ENCODE data around the gene CHST2.
"Not testable (repeated sequence)": the region's sequence is repeated elsewhere in the genome, so short reads cannot be mapped to it uniquely, and the experiment has no call there.

The CHST2 gene, protein sequence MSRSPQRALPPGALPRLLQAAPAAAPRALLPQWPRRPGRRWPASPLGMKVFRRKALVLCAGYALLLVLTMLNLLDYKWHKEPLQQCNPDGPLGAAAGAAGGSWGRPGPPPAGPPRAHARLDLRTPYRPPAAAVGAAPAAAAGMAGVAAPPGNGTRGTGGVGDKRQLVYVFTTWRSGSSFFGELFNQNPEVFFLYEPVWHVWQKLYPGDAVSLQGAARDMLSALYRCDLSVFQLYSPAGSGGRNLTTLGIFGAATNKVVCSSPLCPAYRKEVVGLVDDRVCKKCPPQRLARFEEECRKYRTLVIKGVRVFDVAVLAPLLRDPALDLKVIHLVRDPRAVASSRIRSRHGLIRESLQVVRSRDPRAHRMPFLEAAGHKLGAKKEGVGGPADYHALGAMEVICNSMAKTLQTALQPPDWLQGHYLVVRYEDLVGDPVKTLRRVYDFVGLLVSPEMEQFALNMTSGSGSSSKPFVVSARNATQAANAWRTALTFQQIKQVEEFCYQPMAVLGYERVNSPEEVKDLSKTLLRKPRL

DNA sequence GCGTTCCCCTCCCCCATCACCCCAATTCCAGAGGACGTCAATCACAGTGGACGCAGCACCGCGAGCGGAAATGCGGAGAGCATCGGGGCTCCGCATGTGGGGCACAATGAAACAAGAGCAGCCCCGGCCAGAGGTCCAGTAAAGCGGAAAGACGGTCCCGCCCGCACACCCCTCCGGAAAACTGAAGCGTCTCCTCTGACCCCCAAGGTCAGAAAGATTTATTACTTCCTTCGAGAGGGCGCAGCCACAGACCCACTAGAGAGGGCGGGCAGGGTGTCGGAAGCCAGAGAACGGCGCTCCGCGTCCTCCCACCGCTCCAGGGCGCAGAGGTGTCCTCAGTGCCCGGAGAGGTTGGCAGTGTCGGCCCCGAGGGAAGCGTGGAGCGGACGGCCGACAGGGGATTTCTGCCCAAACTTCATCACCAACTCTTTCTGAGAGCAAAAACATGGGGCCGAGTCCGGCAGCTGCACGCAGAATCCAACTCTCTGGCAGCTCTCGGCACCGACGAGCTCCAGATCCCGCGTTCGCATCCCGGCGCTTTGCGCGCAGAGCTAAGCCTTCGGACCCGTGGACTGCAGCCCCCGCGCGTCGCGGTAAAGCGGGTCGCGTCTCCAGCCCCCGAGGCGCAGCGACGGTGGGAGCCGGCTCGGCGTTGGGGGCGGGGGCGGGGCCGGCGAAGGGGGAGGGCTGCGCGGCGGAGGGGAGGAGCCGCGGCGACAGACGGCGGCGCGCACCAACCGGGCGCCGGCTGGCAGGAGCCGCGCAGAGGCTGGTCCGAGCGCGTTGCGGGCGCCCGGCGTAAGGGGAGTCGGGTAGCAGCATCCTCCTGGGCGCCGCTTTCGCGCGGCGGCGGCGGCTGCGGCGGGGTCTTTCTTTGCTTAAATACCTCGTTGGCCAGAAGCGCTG, at the start of gene CHST2:
CHST2 (plus strand) TSS at position 763 of the 906 bp plus-strand sequence. CDS start 1,046 bp downstream, outside the sequence.
- peak; percentile 66 to 73 for DNase-seq

DNA sequence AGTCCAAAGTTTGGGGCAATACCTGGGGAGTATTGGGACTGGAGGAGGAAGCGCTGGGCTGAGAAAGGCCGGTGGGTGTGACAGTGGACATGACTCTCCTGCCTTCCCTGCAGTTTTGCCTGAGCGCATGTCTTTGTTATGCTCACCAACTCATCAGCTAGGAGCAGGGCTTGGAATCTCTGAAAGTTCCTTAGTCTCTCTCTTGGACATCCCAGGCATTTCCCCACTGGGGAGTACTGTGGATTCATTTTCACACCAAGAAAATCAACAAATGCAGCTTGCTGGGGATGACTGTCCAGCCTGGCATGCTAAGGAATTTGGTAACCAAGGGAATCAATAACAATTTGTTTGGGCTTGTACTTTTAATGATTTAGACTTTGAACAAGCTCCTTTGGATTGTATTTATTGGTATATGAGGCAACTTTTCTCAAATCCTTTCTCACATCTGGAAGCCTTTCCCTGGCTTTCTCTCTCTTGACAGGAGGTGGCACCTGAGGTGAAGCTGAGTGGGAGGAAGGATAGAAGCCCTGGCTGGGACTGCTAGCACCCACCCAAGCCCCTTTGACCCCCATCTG, 48.5 kb upstream of the CHST2 start:
- no peak for DNase-seq

DNA sequence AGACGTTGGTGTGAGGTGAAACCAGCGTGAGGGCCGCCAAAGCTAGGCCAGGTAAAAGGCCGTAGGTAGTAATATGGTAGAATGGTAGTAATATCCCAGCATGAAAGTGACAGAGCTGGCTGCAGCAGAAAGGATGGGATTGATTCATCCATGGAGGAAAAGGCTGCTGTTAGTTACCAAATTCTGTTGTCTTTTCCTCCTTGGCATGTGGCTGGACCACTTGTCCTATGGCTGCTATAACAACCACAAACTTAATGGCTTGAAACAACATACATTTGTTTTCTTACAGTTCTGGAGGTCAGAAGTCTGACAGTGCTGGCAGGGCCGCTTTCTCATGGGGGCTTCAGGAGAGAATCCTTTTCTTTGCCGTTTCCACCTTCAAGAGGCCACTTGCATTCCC, 47.8 kb upstream of the CHST2 start:
- no peak for DNase-seq

DNA sequence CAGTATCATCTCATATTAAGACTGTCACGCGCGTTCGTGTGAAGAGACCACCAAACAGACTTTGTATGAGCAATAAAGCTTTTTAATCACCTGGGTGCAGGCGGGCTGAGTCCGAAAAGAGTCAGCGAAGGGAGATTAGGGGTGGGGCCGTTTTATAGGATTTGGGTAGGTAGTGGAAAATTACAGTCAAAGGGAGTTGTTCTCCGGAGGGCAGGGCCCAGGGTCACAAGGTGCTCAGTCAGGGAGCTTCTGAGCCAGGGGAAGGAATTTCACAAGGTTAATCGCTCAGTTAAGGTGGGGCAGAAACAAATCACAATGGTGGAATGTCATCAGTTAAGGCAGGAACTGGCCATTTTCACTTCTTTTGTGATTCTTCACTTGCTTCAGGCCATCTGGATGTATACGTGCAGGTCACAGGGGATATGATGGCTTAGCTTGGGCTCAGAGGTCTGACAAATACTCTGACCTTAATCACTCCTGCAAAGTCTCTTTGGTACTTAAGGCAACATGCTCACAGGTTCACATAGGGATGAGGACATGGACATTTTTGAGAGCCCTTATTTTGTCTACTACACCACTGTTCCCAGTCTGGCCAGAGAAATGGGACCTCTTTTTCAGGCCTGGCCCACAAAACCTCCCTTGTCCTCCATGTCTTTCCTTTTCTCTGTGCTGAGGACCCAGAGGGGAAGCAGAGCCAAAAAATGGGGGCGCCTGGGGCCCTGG, 47.1 kb upstream of the CHST2 start:
- not testable (repeated sequence) for DNase-seq

DNA sequence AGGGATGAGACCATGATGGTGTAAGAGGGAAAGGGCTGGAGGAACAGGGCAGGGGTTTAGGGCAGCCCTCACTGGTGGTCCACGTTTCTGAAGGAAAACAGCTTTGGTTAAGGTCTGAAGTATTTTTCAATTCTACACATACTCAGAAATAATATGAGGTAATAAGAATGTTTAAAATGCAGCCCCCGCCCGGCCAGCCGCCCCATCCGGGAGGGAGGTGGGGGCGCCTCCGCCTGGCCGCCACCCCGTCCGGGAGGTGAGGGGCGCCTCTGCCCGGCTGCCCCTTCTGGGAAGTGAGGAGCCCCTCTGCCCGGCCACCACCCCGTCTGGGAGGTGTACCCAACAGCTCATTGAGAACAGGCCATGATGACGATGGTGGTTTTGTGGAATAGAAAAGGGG, 46.0 kb upstream of the CHST2 start:
- not testable (repeated sequence) for DNase-seq

DNA sequence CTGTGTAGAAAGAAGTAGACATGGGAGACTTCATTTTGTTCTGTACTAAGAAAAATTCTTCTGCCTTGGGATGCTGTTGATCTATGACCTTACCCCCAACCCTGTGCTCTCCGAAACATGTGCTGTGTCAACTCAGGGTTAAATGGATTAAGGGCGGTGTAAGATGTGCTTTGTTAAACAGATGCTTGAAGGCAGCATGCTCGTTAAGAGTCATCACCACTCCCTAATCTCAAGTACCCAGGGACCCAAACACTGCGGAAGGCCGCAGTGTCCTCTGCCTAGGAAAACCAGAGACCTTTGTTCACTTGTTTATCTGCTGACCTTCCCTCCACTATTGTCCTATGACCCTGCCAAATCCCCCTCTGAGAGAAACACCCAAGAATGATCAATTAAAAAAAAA, 45.6 kb upstream of the CHST2 start:
- DNase-seq = not testable (repeated sequence)

DNA sequence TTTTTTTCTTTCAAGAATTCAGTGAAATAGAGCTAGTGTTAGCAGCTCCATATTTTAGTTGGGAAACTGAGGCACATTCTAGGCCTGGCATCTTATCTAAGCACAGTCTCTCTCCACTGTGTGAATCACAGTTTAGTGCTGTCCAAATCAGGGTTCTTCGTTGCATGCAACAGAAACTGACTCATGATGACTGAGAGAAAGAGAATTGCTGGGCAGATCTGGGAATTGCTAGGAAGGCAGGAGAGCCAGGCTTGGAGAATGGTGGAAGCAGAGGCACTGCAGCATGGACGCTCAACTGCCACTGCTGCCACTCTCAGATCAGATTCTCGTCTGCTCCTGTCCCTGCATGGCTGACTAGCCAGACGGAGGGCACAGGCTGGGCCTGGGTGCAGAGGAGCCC, 40.7 kb upstream of the CHST2 start:
- DNase-seq = no peak

DNA sequence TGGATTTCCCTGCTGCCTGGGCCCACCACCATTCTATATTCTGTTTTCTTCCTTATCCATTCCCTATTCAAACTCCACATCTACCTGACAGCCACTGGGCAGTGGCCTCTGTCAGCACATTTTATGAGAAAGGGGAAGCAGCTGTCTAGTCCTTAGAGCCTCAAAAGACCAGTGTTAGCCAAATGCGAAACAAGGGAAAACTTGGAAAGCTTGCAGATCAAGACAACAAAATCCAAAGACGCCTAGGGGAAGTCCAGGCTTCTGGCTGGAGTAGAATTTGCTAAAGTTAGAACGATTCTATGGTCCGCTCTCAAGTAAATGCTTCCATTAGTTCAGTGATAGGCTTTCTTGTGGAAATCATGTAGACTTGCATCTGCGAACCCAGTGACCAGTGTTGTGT, 39.4 kb upstream of the CHST2 start:
- DNase-seq = no peak

DNA sequence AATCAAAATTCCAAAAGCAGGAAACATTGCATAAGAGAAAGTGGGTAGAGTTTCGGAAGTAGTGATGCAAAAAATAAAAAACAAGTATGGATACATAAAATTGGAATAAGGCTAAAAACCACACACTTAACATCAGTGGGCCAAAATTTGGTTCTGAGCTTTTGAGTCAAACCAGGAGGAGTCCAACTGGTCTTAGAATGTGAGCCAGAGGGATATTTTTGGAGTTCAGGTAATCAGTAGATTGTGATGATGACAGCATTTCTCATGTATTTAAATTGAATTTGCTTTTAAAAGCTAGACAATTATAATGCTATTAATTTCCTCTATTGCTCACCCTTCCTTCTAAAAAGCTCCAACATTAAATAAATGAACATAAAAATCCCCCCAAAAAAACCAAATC, 38.2 kb upstream of the CHST2 start:
- no peak for DNase-seq

DNA sequence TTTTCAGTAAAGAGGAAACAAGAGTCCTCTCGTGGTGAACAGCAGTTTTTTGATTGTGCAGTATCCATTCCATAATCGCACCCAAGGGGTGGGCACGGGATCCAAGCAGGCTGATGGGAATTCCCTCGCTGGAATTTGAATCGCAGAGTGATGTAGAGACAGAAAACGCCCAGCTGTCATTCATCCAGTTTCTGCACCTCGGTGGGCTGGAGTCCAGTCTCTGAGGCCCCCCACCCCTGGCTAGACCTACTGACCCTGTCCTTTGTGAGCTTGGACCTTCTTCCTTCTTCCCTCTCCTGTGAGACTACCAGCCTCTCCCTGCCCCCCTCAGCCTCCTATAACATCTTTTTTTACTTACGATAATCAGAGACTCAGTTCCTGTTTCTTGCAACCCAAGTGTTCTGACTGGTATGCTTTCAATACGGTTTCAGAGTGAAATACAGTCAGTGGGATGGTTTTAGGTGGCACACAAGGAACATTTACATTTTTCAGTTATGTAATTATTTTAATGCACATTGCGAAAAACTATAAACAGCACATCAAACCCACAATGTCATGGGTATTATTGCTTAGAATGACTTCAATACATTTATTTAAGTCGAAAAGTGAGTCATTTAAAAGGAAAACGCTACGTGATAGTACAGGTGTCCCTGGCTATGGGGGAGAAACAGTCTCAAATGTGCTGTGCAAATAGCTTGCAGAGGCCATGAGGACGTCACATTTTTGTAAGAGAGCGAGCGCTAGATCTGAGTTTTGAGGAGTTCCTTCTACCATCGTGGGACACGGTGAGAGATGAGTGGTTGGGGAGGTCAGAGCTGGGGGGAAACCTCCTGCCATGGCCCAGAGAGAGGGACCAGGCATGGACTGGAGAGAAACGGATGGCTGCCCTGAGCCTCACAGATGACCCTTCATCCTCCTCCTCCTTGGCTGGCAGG, 37.5 kb upstream of the CHST2 start:
- peak; percentile 14 to 18 for DNase-seq

DNA sequence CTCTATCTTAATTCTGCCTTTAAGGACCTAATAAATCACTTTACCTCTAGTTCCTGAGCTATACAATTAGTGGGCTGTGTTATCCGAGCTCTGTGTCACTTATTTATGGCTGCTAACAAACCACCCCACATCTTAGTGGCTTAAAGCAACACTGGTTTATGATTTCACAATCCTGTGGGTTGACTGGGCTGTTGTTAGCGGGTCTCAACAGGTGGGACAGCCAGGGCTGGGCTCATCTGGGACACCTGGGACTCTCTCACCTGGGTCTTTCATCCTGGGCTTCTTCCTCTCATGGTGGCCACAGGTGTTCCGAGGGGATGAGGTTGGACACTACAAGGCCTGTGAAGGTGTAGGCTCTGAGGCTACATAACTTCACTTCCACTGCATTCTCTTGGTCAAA, 35.8 kb upstream of the CHST2 start:
- no peak for DNase-seq

DNA sequence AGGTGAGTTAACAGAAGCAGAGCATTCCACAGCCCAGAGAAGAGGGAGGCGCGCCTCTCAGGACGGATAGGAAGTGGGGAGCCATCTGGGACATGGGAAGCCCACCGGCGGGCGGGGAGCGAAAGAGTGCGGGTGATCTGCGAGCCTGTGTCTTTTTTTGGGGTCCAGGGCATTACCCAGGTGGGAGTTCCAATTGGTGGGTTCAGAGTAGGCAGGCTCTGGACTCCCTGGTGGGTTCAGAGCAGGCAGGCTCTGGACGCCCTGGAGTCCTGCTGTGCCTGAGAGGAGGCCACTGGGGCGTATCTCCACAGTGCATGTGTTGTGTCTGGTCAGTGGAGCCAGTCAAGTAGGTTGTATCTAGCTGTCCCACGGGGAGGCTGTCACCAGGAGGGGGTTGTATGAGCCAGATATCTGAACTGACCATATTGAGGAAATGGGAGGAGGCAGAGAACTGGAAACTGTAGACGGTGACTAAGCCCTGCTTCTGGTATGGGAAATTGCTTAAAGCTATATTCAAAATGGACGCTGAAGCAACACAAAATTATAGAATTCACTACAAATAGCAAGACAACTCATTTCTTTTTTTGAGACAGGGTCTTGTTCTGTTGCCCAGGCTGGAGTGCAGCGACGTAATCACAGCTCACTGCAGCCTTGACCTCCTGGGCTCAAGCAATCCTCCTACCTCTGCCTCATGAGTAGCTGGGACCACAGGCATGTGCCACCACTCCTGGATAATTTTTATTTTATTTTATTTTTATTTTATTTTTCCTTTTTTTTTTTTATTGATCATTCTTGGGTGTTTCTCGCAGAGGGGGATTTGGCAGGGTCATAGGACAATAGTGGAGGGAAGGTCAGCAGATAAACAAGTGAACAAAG, 34.5 kb upstream of the CHST2 start:
- peak; percentile 77 to 81 for DNase-seq

DNA sequence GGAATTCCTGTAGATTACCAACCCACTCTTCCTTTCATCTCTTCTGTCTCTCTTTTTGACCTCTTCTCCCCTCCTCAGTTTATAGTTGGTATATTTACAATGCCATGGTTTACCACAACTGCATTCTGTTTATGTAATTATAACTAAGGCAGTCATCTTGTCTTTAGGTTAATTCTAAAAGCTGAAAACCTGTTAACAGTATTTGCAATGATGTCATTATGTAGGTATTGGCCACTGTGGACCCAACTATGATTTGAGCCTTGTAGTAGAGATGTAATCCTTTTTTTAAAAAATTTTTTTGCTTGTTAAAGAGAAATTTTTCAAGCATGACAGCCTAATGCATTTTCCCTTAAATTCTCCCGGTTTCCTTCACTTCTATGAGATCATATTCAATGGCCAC, 30.7 kb upstream of the CHST2 start:
- DNase-seq = no peak

DNA sequence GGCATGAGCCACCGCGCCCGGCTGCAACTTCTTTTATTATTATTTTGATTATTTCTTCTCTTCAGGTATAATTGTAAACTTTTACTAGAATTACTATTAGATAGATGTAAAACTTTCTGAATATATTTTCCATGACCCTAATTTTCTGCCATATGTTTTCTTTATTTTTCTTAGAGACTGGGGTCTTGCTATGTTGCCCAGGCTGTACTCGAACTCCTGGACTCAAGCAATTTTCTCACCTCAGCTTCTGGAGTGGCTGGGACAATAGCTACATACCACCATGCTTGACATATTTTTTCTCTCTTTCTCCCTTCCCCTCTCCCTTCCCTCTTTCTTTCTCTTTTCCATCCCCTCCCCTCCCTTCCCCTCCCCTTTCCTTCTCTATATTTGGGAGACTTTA, 29.6 kb upstream of the CHST2 start:
- DNase-seq = no peak

DNA sequence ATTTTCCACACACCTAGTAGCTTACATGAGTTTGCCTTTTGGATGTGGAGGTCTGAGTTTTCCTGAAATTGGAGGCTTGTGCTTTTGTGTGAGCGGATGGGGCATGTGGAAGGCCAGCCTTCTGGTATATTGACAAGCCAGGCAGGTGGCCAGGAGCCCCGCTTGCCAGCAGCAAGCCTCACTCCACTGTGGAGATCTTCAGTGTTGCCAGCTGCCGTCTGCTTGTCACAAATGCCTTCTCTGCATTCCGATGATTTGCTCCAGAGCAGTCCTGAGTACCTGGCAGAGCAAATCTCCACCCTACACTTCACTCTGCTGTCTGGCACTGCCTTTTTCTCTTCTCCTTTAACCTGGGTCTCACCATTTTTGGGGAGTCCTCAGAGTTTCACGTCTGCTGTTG, 29.1 kb upstream of the CHST2 start:
- no peak for DNase-seq

DNA sequence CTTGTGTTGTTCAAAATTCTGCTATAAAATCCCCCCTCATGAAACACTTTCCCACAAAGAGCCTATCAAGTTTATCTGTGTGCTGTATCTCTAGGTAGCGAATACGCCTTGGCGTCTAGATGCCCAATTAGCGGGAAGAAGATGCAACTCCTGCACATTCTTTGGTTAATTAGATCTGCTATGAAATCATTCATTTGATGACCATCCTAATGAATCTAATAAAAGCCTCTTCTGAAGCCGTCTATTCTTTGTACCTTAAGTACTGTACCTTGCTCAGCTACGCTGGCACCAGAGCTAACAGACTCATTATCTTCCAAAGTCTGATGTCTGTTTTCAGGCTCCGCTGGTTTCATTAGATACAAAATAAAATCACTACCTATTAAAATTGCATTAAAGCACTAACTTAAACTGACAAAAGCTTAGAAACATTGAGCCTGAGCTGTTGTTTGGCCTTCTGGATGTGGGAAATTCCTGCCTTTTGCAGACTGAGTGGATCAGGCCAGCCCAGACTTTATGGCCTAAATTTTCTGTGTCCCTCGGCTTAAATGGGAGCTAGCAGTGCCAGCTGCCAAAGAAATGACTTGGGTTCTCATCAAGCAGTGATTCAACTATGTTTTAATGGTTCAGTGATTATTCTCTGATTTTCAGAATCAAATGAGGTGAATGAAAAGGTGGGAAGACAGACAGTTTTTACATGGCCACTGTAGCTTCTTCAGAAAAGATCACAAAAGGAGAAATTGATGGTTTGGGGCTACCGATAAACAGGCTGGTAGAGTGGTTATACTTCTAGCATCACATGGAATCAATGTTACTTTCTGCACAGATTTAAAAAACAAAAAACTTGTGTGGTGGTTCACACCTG, 28.4 kb upstream of the CHST2 start:
- DNase-seq = no peak

DNA sequence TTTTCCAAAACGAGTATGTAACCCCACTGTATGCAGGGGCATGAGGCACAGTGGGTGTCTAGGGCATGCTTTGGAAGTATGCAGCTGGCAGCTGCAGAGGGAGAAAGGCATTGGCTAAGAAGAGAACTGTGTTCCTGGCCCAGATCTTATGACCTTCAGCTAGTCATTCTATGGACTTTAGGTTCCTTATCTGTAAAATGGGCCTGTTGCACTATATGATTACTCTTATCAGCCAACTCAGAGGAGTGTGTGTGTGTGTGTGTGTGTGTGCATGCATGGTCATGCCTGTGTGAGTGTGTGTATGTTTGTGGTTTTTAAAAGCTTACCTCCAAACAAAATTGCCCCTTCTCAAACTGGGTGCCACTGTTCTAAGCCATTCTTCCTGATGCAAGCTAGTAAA, 27.4 kb upstream of the CHST2 start:
- no peak for DNase-seq

DNA sequence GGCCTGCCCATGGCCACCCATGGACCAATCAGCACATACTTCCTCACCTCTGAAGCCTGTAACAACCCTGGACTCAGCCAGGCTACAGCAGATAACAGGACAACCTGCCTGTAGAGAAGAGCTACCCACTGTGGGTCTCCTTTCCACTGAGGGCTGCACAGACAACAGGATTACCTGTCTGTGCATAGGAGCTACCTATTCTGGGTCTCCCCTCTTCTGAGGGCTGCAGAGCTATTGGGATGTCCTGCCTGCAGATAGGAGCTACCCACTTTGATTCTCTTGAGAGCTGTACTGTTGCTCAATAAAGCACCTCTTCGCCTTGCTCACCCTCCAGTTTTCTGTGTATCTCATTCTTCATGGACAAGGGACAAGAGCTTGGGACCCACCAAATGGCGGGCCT, 23.8 kb upstream of the CHST2 start:
- DNase-seq = no peak

DNA sequence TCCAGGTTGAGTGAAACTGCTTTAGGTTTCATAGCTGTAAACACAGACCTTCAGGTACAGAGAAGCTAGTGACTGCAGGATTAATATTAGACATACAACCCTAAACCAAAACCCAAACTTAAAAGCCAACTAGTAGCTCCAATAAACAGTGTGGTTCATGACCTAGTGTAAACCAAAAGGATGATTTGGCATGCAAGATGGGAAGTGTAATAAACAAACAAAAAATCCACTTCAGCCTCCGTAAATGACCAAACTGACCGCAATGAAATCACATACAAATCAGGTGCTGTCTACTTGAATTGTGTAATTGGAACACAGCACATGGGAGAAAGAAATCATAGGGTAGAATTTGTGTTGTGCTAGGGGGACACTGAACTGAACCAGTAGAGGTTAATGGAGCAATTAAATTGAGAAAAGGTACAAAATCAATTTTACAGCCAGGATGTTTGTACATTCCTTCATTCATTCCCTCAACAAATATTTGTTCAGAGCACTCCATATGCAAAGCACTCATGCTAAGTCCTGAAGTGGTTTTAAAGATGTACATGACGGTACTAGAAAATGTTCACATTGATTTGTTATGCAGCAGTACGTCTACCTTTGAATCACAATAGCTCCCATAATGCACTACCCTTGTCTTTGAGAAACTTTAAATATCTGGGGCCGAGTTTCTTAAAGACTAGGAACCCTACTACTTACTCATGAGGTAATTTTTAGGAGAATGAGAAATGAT, 21.4 kb upstream of the CHST2 start:
- DNase-seq = no peak
